Measurements from ENCODE around the gene EFNA4.

EFNA4 gene

GRCh38 chr1:155048449-155049334 is 14.8 kb upstream of the EFNA4 start (continued):
- TF ChIP-seq ZNF449 (tag by site-specific recombination; IDR thresholded peaks at IDR 0.05) (peak; percentile 91), ZNF639 (tag by site-specific recombination; IDR thresholded peaks at IDR 0.05) (no peak), ZNF837 (tag by site-specific recombination; IDR thresholded peaks at IDR 0.05) (no peak), PRDM10 (tag by site-specific recombination; IDR thresholded peaks at IDR 0.05) (no peak)

- Histone ChIP-seq H3K36me3 (ENCODE audit: control insufficient read depth in 2 of 2, insufficient read depth in 1 of 2, low read length in 2 of 2) (peaks cover 0 to 15% of the 10 kb centered on the region in 2 experiments; a peak in 1 of 3 replicates), H3K9me3 (ENCODE audit: control insufficient read depth, insufficient read depth, low read depth, low read length) (no peaks in the 10 kb centered on the region), H3K27ac (ENCODE audit: extremely low read depth, low read depth, low read length) (peak overlapping the region; percentile 27; the same call in 1 of the 2 replicates), H3K4me1 (ENCODE audit: control insufficient read depth, insufficient read depth, low read length) (peaks cover 9% of the 10 kb centered on the region), H3K4me3 (ENCODE audit: low read depth, low read length) (no peak overlapping the region; the same call in 1 of the 2 replicates)
- ChIA-PET POLR2A (interaction anchor here (1.0 to 1.6 kb wide), 9 partner anchors 8 to 123 kb away, joined by 4 to 10 read pairs (median 6); partner anchors contain the start of genes EFNA3, KRTCAP2 and SHC1), CTCF (interaction anchor here (0.7 to 9.2 kb wide), 20 partner anchors 8 to 157 kb away, joined by 3 to 94 read pairs (median 4); partner anchors contain the start of genes PBXIP1 and ZBTB7B)
- TF ChIP-seq ZNF677 (tag by site-specific recombination; IDR thresholded peaks at IDR 0.05): peak; percentile 71; the same call in 1 of the 2 replicates
- no peak for TF ChIP-seq ZNF830 (tag by site-specific recombination; IDR thresholded peaks at IDR 0.05; ENCODE audit: low read depth)
- no peak for TF ChIP-seq ZNF404 (tag by site-specific recombination; IDR thresholded peaks at IDR 0.05)
- no peak for TF ChIP-seq ZNF19 (tag by site-specific recombination; IDR thresholded peaks at IDR 0.05; ENCODE audit: low read depth)
- peak; percentile 91 for TF ChIP-seq PRDM1 (tag by site-specific recombination; IDR thresholded peaks at IDR 0.05)
- TF ChIP-seq FEZF1 (tag by site-specific recombination; IDR thresholded peaks at IDR 0.05): peak; percentile 82
- no peak for TF ChIP-seq ZNF292 (tag by site-specific recombination; IDR thresholded peaks at IDR 0.05; ENCODE audit: borderline replicate concordance, low read depth)
- peak; percentile 56; the same call in 1 of the 2 replicates for TF ChIP-seq PRDM10 (tag by site-specific recombination; IDR thresholded peaks at IDR 0.05)
- TF ChIP-seq ZNF324 (tag by site-specific recombination; IDR thresholded peaks at IDR 0.05): peak; percentile 89; the same call in 1 of the 2 replicates
- no peak for TF ChIP-seq KLF10 (tag by site-specific recombination; IDR thresholded peaks at IDR 0.05)
- TF ChIP-seq ZEB2 (tag by site-specific recombination; IDR thresholded peaks at IDR 0.05): no peak
- 0 out of 2 replicates have a peak, but pooled peaks have one; percentile 87 for TF ChIP-seq ZXDB (tag by site-specific recombination; IDR thresholded peaks at IDR 0.05)
- TF ChIP-seq ZNF558 (tag by site-specific recombination; IDR thresholded peaks at IDR 0.05): 0 out of 2 replicates have a peak, but pooled peaks have one; percentile 45
- TF ChIP-seq ZNF488 (tag by site-specific recombination; IDR thresholded peaks at IDR 0.05): no peak
- TF ChIP-seq KLF8 (tag by site-specific recombination; IDR thresholded peaks at IDR 0.05): no peak
- TF ChIP-seq SP3 (tag by site-specific recombination; IDR thresholded peaks at IDR 0.05): no peak
- TF ChIP-seq ZNF660 (tag by site-specific recombination; IDR thresholded peaks at IDR 0.05): no peak; the same call in 1 of the 2 replicates
- peak; percentile 20 for TF ChIP-seq ZNF335 (tag by site-specific recombination; conservative IDR thresholded peaks at IDR 0.05)
Measured at GRCh38 chr1:155049651-155050559, 13.6 kb upstream of the EFNA4 start.
